ENCODE data around the gene IP6K1. TPM values are rescaled to one million over a fixed set of nuclear protein-coding genes. Genes with fewer than 3 reads are reported as not detected.
A peak's percentile ranks its signal among the peaks of the same experiment; 100 is the strongest.
"Not testable (repeated sequence)": the region's sequence is repeated elsewhere in the genome, so short reads cannot be mapped to it uniquely, and the experiment has no call there.

The IP6K1 gene
- total RNA-seq (10 to 100 TPM; 40.7 to 56.0 (median 51.4) TPM), polyA plus RNA-seq (10 to 100 TPM in 1 of 3 donors, 1 to 10 TPM in 2; 8.6 to 21.4 (median 9.8) TPM)
- long read RNA-seq, donor 1, full-length matches to known transcripts = 7 of 7 reads
- long read RNA-seq, donor 1, partial matches to known transcripts = 0 of 7 reads
- long read RNA-seq, donor 1, other reads (novel, unspliced or antisense) = 0 of 7 reads
- long read RNA-seq, donor 2, full-length matches to known transcripts = 6 of 6 reads
- long read RNA-seq, donor 2, partial matches to known transcripts = 0 of 6 reads
- long read RNA-seq, donor 2, other reads (novel, unspliced or antisense) = 0 of 6 reads

GRCh38 chr3:49786357-49787181, at the start of gene IP6K1:
IP6K1 (minus strand) TSS chr3:49786542; CDS start chr3:49748040, 38,502 bp downstream.
- WGBS, 5 donors = 2 to 6% (median 3%) methylated on average over 19 to 55 of the region's 55 CpGs
- intact Hi-C loops (cut with DNase I; ENCODE audit: low total_unique reads) = no loop called here
- Histone ChIP-seq H3K36me3 (peaks cover 0 to 37% (median 9%) of the 10 kb centered on the region in 6 donors), H3K27ac (peak within 1 kb of the TSS; percentile 95 to 99 (median 98)), H3K4me3 (peak within 1 kb of the TSS; percentile 67 to 98 (median 82)), H3K4me1 (peaks cover 22 to 58% (median 44%) of the 10 kb centered on the region in 6 donors), H3K27me3 (replicated peaks in 1 of 7) (no peaks in the 10 kb centered on the region), H3K9me3 (no peaks in the 10 kb centered on the region)
- TF ChIP-seq POLR2A (IDR thresholded peaks at IDR 0.05) (peak in 2 of 3 donors; percentile 54 to 60), CTCF (IDR thresholded peaks at IDR 0.05 in 8 of 11, conservative IDR thresholded peaks at IDR 0.05 in 3 of 11) (peak in 3 of 11 experiments; percentile 28 to 39 (median 36)), POLR2AphosphoS5 (IDR thresholded peaks at IDR 0.05) (peak; percentile 97 to 98 (median 97))
- peak; percentile 100 for DNase-seq

GRCh38 chr3:49831341-49831740, 45.0 kb upstream of the IP6K1 start:
- WGBS, 5 donors = 46 to 82% (median 55%) methylated on average over 3 of the region's 3 CpGs
- intact Hi-C loops (cut with DNase I; ENCODE audit: low total_unique reads) = no loop called here

GRCh38 chr3:49826016-49826415, 39.7 kb upstream of the IP6K1 start:
- no peaks in the 10 kb centered on the region for H3K4me1 ChIP-seq
- H3K36me3 ChIP-seq = peaks cover 0 to 31% (median 0%) of the 10 kb centered on the region in 6 donors
- intact Hi-C loops (cut with DNase I; ENCODE audit: low total_unique reads) = no loop called here
- H3K27ac ChIP-seq = no peak overlapping the region
- no peaks in the 10 kb centered on the region for H3K27me3 ChIP-seq (replicated peaks in 1 of 7)
- WGBS, 5 donors = 78 to 96% (median 94%) methylated on average over 6 of the region's 6 CpGs
- no peak overlapping the region for H3K4me3 ChIP-seq
- no peak for TF ChIP-seq POLR2A (IDR thresholded peaks at IDR 0.05)
- no peak for DNase-seq
- no peaks in the 10 kb centered on the region for H3K9me3 ChIP-seq

More at GRCh38 chr3:49831341-49831740, 45.0 kb upstream of the IP6K1 start:
- no peaks in the 10 kb centered on the region for H3K9me3 ChIP-seq
- no peaks in the 10 kb centered on the region for H3K27me3 ChIP-seq (replicated peaks in 1 of 7)
- TF ChIP-seq CTCF (IDR thresholded peaks at IDR 0.05 in 8 of 11, conservative IDR thresholded peaks at IDR 0.05 in 3 of 11) = no peak
- TF ChIP-seq POLR2AphosphoS5 (IDR thresholded peaks at IDR 0.05) = no peak
- no peak for DNase-seq
- H3K36me3 ChIP-seq = peaks cover 0 to 57% (median 0%) of the 10 kb centered on the region in 6 donors
- H3K27ac ChIP-seq = no peak overlapping the region
- no peak overlapping the region for H3K4me3 ChIP-seq
- H3K4me1 ChIP-seq = no peaks in the 10 kb centered on the region

- DNase-seq; intact Hi-C loops (cut with DNase I; ENCODE audit: low total_unique reads); H3K27me3 ChIP-seq (replicated peaks in 1 of 7); H3K4me1 ChIP-seq; H3K4me3 ChIP-seq; H3K27ac ChIP-seq; H3K36me3 ChIP-seq; H3K9me3 ChIP-seq: not testable (repeated sequence)
- WGBS, 5 donors = 70 to 99% (median 89%) methylated on average over 3 of the region's 3 CpGs
Observed at GRCh38 chr3:49823131-49823530, 36.8 kb upstream of the IP6K1 start.
